Tibial artery (tissue), 4 donors: ENCODE data around the gene PPP1R1B.

Source experiments
- DNase-seq, 2 donors: peaks; one replicate each; pipeline ENCODE4 v3.0.0-alpha.2; 2019
- H3K27ac ChIP-seq, 2 donors: fragments of 200-600 bp; sonication (generic) in 1 of 2; 1 replicate in 1 of 2; 2 replicates in 1 of 2; pipeline ENCODE4 v1.5.1; 2018 to 2019; ENCODE audit warnings: mild to moderate bottlenecking in 1 of 2
- H3K27me3 ChIP-seq, 2 donors: fragments of 200-600 bp; sonication (generic) in 1 of 2; one replicate each; pipeline versions ENCODE4 v1.5.1 to v1.6.0; 2016 to 2019
- H3K36me3 ChIP-seq, 3 donors: fragments of 200-600 bp; sonication (generic) in 2 of 3; one replicate each; pipeline ENCODE4 v1.5.1; 2016 to 2019; ENCODE audit warnings: mild to moderate bottlenecking in 2 of 3
- H3K4me1 ChIP-seq, 4 donors: fragments of 200-600 bp; sonication (generic) in 2 of 4; 1 replicate in 3 of 4; 2 replicates in 1 of 4; pipeline ENCODE4 v1.5.1; 2016 to 2019
- H3K4me3 ChIP-seq, 2 donors: fragments of 200-600 bp; sonication (generic) in 1 of 2; 1 replicate in 1 of 2; 2 replicates in 1 of 2; pipeline ENCODE4 v1.5.1; 2018 to 2019; ENCODE audit warnings: mild to moderate bottlenecking in 2 of 2
- H3K9me3 ChIP-seq, 3 donors: fragments of 200-600 bp; sonication (generic) in 1 of 3; one replicate each; pipeline ENCODE4 v1.5.1; 2016 to 2019
- intact Hi-C: fragments of 100-400 bp; cut with DNase I; formaldehyde crosslinking; loops from one replicate; pipeline ENCODE4 v1.15.0; 2023; ENCODE audit warnings: low total_unique reads
- TF ChIP-seq, protein P1 (sequence below), 2 experiments: fragments of 200-600 bp in 1 of 2; fragments of 450-650 bp in 1 of 2; IDR thresholded peaks; one replicate each; pipeline ENCODE4 v1.5.1; 2017 to 2019; ENCODE audit warnings: antibody characterized with exemption in 2 of 2, mild to moderate bottlenecking in 1 of 2, moderate library complexity in 1 of 2

The PPP1R1B gene

DNA sequence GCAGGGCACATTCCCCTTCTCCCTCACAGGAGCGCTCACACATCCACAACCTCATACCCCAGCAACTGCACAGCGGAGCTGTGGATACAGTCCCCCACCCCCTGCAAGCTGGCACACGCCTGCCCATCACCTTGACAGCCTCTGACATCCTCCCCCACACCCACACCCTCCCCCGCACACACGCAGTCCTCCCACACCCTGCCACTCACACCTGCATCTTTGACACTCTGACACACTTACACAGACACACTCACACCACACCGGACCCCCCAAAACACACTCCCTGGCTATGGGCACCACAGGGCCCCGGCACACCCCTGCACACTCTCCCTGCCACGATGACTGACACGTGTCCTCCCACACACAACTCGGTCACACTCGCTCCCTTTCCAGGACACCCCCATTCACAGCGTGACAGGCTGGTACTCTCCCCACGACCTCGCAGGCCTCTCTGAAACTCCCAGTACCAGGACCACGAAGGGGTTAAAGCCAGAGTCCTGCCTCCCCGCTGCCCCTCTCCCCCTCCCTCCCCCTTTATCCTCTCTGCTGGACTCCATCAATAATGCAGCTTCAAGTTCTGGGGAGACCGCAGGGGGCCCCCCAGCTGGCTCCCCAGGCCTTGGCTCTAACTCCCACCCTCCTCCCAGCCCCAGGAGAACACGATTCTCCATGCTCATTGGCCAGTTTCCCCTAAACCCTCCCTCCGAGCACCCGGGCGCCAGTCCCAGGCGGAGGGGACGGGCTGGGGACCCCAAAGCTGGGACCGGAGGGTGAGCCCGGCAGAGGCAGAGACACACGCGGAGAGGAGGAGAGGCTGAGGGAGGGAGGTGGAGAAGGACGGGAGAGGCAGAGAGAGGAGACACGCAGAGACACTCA, at the start of gene PPP1R1B:
TSS of gene PPP1R1B (plus strand) at position 782 of the 876 bp plus-strand sequence. CDS start 441 bp downstream, outside the sequence.
- TF ChIP-seq, protein P1, sequence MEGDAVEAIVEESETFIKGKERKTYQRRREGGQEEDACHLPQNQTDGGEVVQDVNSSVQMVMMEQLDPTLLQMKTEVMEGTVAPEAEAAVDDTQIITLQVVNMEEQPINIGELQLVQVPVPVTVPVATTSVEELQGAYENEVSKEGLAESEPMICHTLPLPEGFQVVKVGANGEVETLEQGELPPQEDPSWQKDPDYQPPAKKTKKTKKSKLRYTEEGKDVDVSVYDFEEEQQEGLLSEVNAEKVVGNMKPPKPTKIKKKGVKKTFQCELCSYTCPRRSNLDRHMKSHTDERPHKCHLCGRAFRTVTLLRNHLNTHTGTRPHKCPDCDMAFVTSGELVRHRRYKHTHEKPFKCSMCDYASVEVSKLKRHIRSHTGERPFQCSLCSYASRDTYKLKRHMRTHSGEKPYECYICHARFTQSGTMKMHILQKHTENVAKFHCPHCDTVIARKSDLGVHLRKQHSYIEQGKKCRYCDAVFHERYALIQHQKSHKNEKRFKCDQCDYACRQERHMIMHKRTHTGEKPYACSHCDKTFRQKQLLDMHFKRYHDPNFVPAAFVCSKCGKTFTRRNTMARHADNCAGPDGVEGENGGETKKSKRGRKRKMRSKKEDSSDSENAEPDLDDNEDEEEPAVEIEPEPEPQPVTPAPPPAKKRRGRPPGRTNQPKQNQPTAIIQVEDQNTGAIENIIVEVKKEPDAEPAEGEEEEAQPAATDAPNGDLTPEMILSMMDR (IDR thresholded peaks at IDR 0.05) = no peak
- peaks cover 0 to 37% (median 12%) of the 10 kb centered on the region in 4 donors for H3K4me1 ChIP-seq
- peak within 1 kb of the TSS in 1 of 2 donors; percentile 1 for H3K4me3 ChIP-seq
- no peak within 1 kb of the TSS for H3K27ac ChIP-seq
- no peaks in the 10 kb centered on the region for H3K9me3 ChIP-seq
- DNase-seq = no peak
- no peaks in the 10 kb centered on the region for H3K36me3 ChIP-seq
- intact Hi-C loops = no loop called here
- H3K27me3 ChIP-seq = peaks cover 15 to 80% of the 10 kb centered on the region in 2 donors

DNA sequence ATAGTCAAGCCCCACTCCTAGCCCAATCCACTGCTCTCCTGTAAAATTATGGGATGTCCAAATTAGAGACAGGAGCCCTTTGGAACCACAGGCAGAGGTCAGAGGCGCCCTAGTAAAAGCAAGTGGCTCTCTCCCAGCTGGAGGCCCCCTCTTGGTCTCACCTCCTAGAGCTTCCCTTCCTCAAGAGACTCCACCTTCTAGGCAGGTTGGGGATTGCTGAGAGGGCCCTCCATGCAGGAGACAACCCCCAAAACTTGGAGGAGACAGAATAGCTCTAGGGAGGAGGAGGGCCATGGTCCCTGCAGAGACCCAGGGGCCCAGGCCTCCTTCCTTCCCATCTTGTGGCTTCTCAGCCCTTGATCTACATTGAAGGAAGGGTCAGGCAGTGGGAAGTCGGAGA, 48.5 kb upstream of the PPP1R1B start:
- Histone ChIP-seq H3K4me3 (no peak overlapping the region), H3K27me3 (peaks cover 0 to 3% of the 10 kb centered on the region in 2 donors), H3K36me3 (no peaks in the 10 kb centered on the region), H3K9me3 (no peaks in the 10 kb centered on the region), H3K27ac (no peak overlapping the region), H3K4me1 (peaks cover 0 to 9% (median 3%) of the 10 kb centered on the region in 4 donors)
- intact Hi-C loops = no loop called here
- no peak for DNase-seq
- TF ChIP-seq, protein P1 (IDR thresholded peaks at IDR 0.05) = no peak

DNA sequence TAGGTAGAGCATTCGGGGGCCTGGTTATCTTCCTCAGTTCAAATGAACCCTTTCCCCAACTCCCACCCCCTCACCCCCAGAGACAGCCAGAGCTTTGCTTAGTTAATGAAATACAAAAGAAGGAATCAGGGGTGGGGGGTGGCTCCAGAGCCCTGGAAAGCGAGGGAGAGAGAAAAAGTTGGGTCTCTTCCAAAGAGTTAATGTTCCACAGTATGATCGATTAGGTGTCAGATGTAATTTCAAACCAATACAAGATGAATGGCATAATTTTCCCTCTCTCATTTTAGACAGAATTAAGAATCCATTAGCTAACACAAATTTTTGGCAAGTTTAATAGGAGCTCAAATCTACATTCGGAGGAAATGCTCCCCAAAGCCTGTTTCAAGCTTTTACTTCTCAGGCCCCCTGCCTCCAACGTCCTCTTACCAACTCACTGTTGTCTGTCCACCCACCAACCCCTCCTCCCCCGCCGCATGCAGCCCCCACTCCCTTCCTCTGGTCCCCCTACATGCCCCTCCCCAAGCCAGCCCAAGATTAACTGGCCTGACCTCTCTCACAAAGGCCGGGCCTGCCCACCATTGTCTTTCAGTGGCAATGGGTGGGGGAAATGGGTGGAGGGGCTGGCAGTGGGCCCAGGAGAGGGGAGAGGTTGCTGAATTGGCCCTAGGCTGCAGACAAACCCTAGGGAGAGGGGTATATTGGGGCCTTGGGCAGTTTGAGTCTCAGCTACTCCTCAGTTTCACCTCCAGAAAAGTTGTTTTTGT, 47.3 kb upstream of the PPP1R1B start:
- Histone ChIP-seq H3K9me3 (no peaks in the 10 kb centered on the region), H3K4me1 (no peaks in the 10 kb centered on the region), H3K27ac (no peak overlapping the region), H3K4me3 (no peak overlapping the region), H3K27me3 (peaks cover 0 to 3% of the 10 kb centered on the region in 2 donors), H3K36me3 (no peaks in the 10 kb centered on the region)
- no peak for DNase-seq
- intact Hi-C loops = no loop called here
- TF ChIP-seq, protein P1 (IDR thresholded peaks at IDR 0.05) = no peak

DNA sequence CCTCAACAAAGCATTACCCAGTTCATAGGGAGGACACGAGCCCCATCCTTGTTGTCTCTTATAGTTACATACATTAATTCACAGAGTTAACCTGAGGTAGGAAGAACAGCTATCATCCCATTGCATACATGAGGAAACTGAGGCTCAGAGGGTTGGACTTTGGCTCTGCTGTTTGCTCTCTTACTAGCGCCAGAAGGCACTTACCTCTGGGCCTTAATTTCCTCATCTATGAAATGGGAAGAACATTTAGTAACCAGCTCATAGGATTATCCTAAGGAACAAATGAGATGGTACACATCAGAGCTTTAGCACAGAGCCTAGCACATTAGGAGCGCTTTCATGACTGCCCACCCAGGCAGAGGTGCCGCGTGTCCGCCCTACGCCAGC, 46.7 kb upstream of the PPP1R1B start:
- intact Hi-C loops = no loop called here

DNA sequence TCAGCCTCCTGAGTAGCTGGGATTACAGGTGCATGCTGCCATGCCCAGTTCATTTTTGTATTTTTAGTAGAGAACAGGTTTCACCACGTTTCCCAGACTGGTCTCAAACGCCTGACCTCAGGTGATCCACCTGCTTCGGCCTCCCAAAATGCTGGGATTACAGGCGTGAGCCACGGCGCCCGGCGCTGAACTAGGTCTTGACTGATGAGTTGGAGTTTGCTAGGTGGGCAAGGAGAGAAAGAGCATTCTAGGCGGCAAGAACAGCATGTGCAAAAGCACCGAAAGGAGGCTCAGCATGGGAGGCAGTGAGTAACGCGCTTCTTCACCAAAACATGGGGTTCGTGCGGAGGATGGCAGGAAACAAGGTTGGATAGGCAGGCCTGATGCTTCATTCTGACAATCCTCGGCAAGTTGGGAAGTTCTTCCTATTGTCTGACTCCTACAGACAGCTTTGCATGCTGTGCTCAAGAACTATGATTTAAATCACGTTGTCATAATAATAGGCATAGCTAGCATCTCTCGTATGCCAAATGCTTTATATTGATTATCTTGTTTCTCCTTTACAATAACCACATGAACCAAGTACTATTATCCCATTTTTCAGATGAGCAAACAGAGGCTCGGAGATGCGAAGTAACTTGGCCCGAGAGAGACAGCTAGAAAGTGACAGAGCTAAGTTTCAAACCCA, 45.5 kb upstream of the PPP1R1B start:
- H3K27ac ChIP-seq = no peak overlapping the region
- H3K27me3 ChIP-seq = peaks cover 0 to 3% of the 10 kb centered on the region in 2 donors
- no peaks in the 10 kb centered on the region for H3K9me3 ChIP-seq
- DNase-seq = no peak
- intact Hi-C loops = no loop called here
- no peaks in the 10 kb centered on the region for H3K4me1 ChIP-seq
- H3K4me3 ChIP-seq = no peak overlapping the region
- TF ChIP-seq, protein P1 (IDR thresholded peaks at IDR 0.05) = no peak
- H3K36me3 ChIP-seq = no peaks in the 10 kb centered on the region

More for the DNA sequence above, 46.7 kb upstream of the PPP1R1B start:
- TF ChIP-seq, protein P1 (IDR thresholded peaks at IDR 0.05) = no peak
- no peak overlapping the region for H3K4me3 ChIP-seq
- peaks cover 0 to 3% of the 10 kb centered on the region in 2 donors for H3K27me3 ChIP-seq
- no peaks in the 10 kb centered on the region for H3K36me3 ChIP-seq
- no peaks in the 10 kb centered on the region for H3K4me1 ChIP-seq
- no peak overlapping the region for H3K27ac ChIP-seq
- DNase-seq = no peak
- no peaks in the 10 kb centered on the region for H3K9me3 ChIP-seq
